Effector CD8-positive, alpha-beta T cell (primary cell): ENCODE results near the gene FAM3D.
"Not testable (repeated sequence)": the region's sequence is repeated elsewhere in the genome, so short reads cannot be mapped to it uniquely, and the experiment has no call there.

ENCODE experiments used
- DNase-seq: peaks from one replicate; lab custom pipeline; 2025; lab: John Stamatoyannopoulos, UW

FAM3D gene

GRCh38 chr3:58683466-58683865 is 16.9 kb upstream of the FAM3D start:
- DNase-seq: no peak

- no peak for DNase-seq
These were observed 16.5 kb upstream of the FAM3D start for GRCh38 chr3:58683001-58683458.

GRCh38 chr3:58681863-58682262 is 15.3 kb upstream of the FAM3D start:
- no peak for DNase-seq

GRCh38 chr3:58680879-58681525 is 14.4 kb upstream of the FAM3D start:
- DNase-seq: no peak

- no peak for DNase-seq
These were observed 13.5 kb upstream of the FAM3D start for GRCh38 chr3:58679974-58680666.

GRCh38 chr3:58679446-58679845 is 12.9 kb upstream of the FAM3D start:
- DNase-seq: no peak

- DNase-seq: not testable (repeated sequence)
These were observed 11.8 kb upstream of the FAM3D start for GRCh38 chr3:58678177-58678970.

GRCh38 chr3:58672880-58673279 is 6.3 kb upstream of the FAM3D start:
- DNase-seq: no peak

- DNase-seq: no peak
These were observed 5.9 kb upstream of the FAM3D start for GRCh38 chr3:58672451-58672850.

GRCh38 chr3:58670506-58671135 is 4.0 kb upstream of the FAM3D start:
- DNase-seq: no peak

GRCh38 chr3:58668247-58668646 is 1.7 kb upstream of the FAM3D start:
- no peak for DNase-seq

GRCh38 chr3:58667704-58668103 is 1.1 kb upstream of the FAM3D start:
- DNase-seq: no peak

- DNase-seq: no peak
These were observed 655 bp upstream of the FAM3D start for GRCh38 chr3:58667229-58667628.

- DNase-seq: no peak
These were observed 1.2 kb downstream of the FAM3D start for GRCh38 chr3:58665405-58665804.

GRCh38 chr3:58664611-58665010 is 2.0 kb downstream of the FAM3D start:
- DNase-seq: no peak

- DNase-seq: no peak
These were observed 4.6 kb downstream of the FAM3D start for GRCh38 chr3:58661836-58662420.

GRCh38 chr3:58660998-58661397 is 5.6 kb downstream of the FAM3D start:
- no peak for DNase-seq

- no peak for DNase-seq
These were observed 7.4 kb downstream of the FAM3D start for GRCh38 chr3:58659051-58659675.

- DNase-seq: no peak
These were observed 8.1 kb downstream of the FAM3D start for GRCh38 chr3:58658508-58658907.

- DNase-seq: no peak
These were observed 8.9 kb downstream of the FAM3D start for GRCh38 chr3:58657571-58658141.

- no peak for DNase-seq
These were observed 9.5 kb downstream of the FAM3D start for GRCh38 chr3:58657036-58657520.
